ENCODE results near the gene MDGA2.

Gene MDGA2

GRCh38 chr14:47392326-47392725, 283.1 kb downstream of the MDGA2 start:
- FAIRE-seq: no peak
- DNase-seq (ENCODE audit: insufficient read length, low spot score): no peak
- no peak for TF ChIP-seq POLR2A (IDR thresholded peaks at IDR 0.05; ENCODE audit: low read depth, low read length)

GRCh38 chr14:47390831-47391504, 284.4 kb downstream of the MDGA2 start:
- TF ChIP-seq POLR2A (IDR thresholded peaks at IDR 0.05; ENCODE audit: low read depth, low read length): no peak
- FAIRE-seq: no peak
- no peak for DNase-seq (ENCODE audit: insufficient read length, low spot score)

- DNase-seq (ENCODE audit: insufficient read length, low spot score) (no peak), FAIRE-seq (no peak)
- no peak for TF ChIP-seq POLR2A (IDR thresholded peaks at IDR 0.05; ENCODE audit: low read depth, low read length)
Observed at GRCh38 chr14:47389535-47389934, 285.9 kb downstream of the MDGA2 start.

GRCh38 chr14:47366006-47366405, 309.4 kb downstream of the MDGA2 start:
- DNase-seq (ENCODE audit: insufficient read length, low spot score) (no peak), FAIRE-seq (no peak)

GRCh38 chr14:47365233-47365632, 310.2 kb downstream of the MDGA2 start:
- TF ChIP-seq POLR2A (IDR thresholded peaks at IDR 0.05; ENCODE audit: low read depth, low read length): no peak
- DNase-seq (ENCODE audit: insufficient read length, low spot score) (no peak), FAIRE-seq (no peak)

More at GRCh38 chr14:47366006-47366405, 309.4 kb downstream of the MDGA2 start:
- no peak for TF ChIP-seq POLR2A (IDR thresholded peaks at IDR 0.05; ENCODE audit: low read depth, low read length)

- no peak for FAIRE-seq
- DNase-seq (ENCODE audit: insufficient read length, low spot score): no peak
- no peak for TF ChIP-seq POLR2A (IDR thresholded peaks at IDR 0.05; ENCODE audit: low read depth, low read length)
Observed at GRCh38 chr14:47353186-47353585, 322.2 kb downstream of the MDGA2 start.

GRCh38 chr14:47346849-47347248, 328.6 kb downstream of the MDGA2 start:
- FAIRE-seq (no peak), DNase-seq (ENCODE audit: insufficient read length, low spot score) (no peak)
- no peak for TF ChIP-seq POLR2A (IDR thresholded peaks at IDR 0.05; ENCODE audit: low read depth, low read length)

- FAIRE-seq (no peak), DNase-seq (ENCODE audit: insufficient read length, low spot score) (no peak)
Observed at GRCh38 chr14:47345016-47345415, 330.4 kb downstream of the MDGA2 start.

GRCh38 chr14:47332939-47333338, 342.5 kb downstream of the MDGA2 start:
- TF ChIP-seq POLR2A (IDR thresholded peaks at IDR 0.05; ENCODE audit: low read depth, low read length): no peak
- FAIRE-seq (no peak), DNase-seq (ENCODE audit: insufficient read length, low spot score) (no peak)

More at GRCh38 chr14:47345016-47345415, 330.4 kb downstream of the MDGA2 start:
- no peak for TF ChIP-seq POLR2A (IDR thresholded peaks at IDR 0.05; ENCODE audit: low read depth, low read length)

- no peak for DNase-seq (ENCODE audit: insufficient read length, low spot score)
- no peak for TF ChIP-seq POLR2A (IDR thresholded peaks at IDR 0.05; ENCODE audit: low read depth, low read length)
- FAIRE-seq: no peak
Observed at GRCh38 chr14:47332106-47332505, 343.3 kb downstream of the MDGA2 start.

GRCh38 chr14:47328376-47328775, 347.0 kb downstream of the MDGA2 start:
- FAIRE-seq (no peak), DNase-seq (ENCODE audit: insufficient read length, low spot score) (no peak)
- TF ChIP-seq POLR2A (IDR thresholded peaks at IDR 0.05; ENCODE audit: low read depth, low read length): no peak

- DNase-seq (ENCODE audit: insufficient read length, low spot score): no peak
- FAIRE-seq: no peak
- no peak for TF ChIP-seq POLR2A (IDR thresholded peaks at IDR 0.05; ENCODE audit: low read depth, low read length)
Observed at GRCh38 chr14:47327336-47327735, 348.1 kb downstream of the MDGA2 start.

- no peak for TF ChIP-seq POLR2A (IDR thresholded peaks at IDR 0.05; ENCODE audit: low read depth, low read length)
- DNase-seq (ENCODE audit: insufficient read length, low spot score) (no peak), FAIRE-seq (no peak)
Observed at GRCh38 chr14:47322751-47323150, 352.7 kb downstream of the MDGA2 start.

- TF ChIP-seq POLR2A (IDR thresholded peaks at IDR 0.05; ENCODE audit: low read depth, low read length): no peak
- no peak for FAIRE-seq
- no peak for DNase-seq (ENCODE audit: insufficient read length, low spot score)
Observed at GRCh38 chr14:47302121-47302520, 373.3 kb downstream of the MDGA2 start.

GRCh38 chr14:47300796-47301195, 374.6 kb downstream of the MDGA2 start:
- no peak for FAIRE-seq
- no peak for TF ChIP-seq POLR2A (IDR thresholded peaks at IDR 0.05; ENCODE audit: low read depth, low read length)

More at GRCh38 chr14:47300796-47301195, 374.6 kb downstream of the MDGA2 start:
- no peak for DNase-seq (ENCODE audit: insufficient read length, low spot score)
